ENCODE measurements around the gene FBXO45. TPM values are rescaled to one million over a fixed set of nuclear protein-coding genes. Genes with fewer than 3 reads are reported as not detected.

The FBXO45 gene
- total RNA-seq, 4 donors from 2014 or later: 9.6 to 20.8 (median 12.1) TPM

DNA sequence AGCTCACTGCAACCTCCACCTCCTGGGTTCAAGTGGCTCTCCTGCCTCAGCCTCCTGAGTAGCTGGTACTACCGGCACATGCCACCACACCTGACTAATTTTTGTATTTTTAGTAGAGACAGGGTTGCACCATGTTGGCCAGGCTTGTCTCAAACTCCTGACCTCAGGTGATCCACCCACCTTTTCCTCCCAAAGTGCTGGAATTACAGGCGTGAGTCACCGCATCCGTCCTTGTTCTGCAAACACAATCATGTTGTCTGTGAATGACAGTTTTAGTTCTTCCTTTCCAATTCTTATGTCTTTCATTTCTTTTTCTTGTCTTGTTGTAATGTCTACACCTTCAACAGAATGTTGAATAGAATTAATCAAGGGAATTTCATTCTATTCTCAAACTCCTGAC is 37.0 kb upstream of the FBXO45 start:
- intact Hi-C loops (cut with DNase I; ENCODE audit: low total_unique reads) (no loop called here), in situ Hi-C loops (cut with MboI; ENCODE audit: low sequenced_read_pairs in 4 of 4) (loop anchor here in 3 of 4 donors (10.0 kb wide), 1 partner anchor 153 kb away; no protein-coding TSS in a partner anchor)
- Histone ChIP-seq H3K9me3 (no peaks in the 10 kb centered on the region), H3K36me3 (no peaks in the 10 kb centered on the region), H3K27me3 (peaks cover 0 to 5% (median 0%) of the 10 kb centered on the region in 3 donors), H3K27ac (no peak overlapping the region), H3K4me3 (peak overlapping the region in 1 of 4 donors; percentile 4), H3K4me1 (no peaks in the 10 kb centered on the region)
- no peak for ATAC-seq
- DNase-seq: no peak
- TF ChIP-seq, protein P1, sequence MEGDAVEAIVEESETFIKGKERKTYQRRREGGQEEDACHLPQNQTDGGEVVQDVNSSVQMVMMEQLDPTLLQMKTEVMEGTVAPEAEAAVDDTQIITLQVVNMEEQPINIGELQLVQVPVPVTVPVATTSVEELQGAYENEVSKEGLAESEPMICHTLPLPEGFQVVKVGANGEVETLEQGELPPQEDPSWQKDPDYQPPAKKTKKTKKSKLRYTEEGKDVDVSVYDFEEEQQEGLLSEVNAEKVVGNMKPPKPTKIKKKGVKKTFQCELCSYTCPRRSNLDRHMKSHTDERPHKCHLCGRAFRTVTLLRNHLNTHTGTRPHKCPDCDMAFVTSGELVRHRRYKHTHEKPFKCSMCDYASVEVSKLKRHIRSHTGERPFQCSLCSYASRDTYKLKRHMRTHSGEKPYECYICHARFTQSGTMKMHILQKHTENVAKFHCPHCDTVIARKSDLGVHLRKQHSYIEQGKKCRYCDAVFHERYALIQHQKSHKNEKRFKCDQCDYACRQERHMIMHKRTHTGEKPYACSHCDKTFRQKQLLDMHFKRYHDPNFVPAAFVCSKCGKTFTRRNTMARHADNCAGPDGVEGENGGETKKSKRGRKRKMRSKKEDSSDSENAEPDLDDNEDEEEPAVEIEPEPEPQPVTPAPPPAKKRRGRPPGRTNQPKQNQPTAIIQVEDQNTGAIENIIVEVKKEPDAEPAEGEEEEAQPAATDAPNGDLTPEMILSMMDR (IDR thresholded peaks at IDR 0.05 in 4 of 5, conservative IDR thresholded peaks at IDR 0.05 in 1 of 5): no peak
- no peak for TF ChIP-seq POLR2A (IDR thresholded peaks at IDR 0.05)

DNA sequence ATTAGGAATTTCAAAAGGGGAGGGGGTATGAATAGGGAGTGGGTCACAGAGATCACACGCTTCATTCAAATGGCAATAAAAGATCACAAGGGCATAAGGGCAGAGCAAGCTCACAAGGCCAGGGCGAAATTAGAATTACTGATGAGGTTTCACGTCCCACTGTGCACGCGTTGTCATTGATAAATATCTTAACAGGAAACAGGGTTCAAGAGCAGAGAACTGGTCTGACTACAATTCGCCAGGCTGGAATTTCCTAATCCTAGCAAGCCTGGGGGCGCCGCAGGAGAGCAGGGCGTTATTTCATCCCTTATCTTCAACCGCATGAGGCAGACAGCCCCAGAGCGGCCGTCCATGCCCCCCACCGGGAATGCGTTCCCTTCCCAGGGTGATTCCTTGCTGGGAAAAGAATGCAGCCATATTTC is 35.2 kb upstream of the FBXO45 start:
- ATAC-seq (no peak), DNase-seq (no peak)
- H3K9me3 ChIP-seq: no peaks in the 10 kb centered on the region
- no peak overlapping the region for H3K27ac ChIP-seq
- TF ChIP-seq POLR2A (IDR thresholded peaks at IDR 0.05): no peak
- TF ChIP-seq, protein P1 (IDR thresholded peaks at IDR 0.05 in 4 of 5, conservative IDR thresholded peaks at IDR 0.05 in 1 of 5): no peak
- H3K4me1 ChIP-seq: peaks cover 3 to 5% of the 10 kb centered on the region in 2 donors
- no peak overlapping the region for H3K4me3 ChIP-seq
- intact Hi-C loops (cut with DNase I; ENCODE audit: low total_unique reads): no loop called here
- in situ Hi-C loops (cut with MboI; ENCODE audit: low sequenced_read_pairs in 4 of 4): loop anchor here in 3 of 4 donors (10.0 kb wide), 1 partner anchor 152 kb away; no protein-coding TSS in a partner anchor
- peaks cover 0 to 5% (median 0%) of the 10 kb centered on the region in 3 donors for H3K27me3 ChIP-seq
- H3K36me3 ChIP-seq: no peaks in the 10 kb centered on the region

DNA sequence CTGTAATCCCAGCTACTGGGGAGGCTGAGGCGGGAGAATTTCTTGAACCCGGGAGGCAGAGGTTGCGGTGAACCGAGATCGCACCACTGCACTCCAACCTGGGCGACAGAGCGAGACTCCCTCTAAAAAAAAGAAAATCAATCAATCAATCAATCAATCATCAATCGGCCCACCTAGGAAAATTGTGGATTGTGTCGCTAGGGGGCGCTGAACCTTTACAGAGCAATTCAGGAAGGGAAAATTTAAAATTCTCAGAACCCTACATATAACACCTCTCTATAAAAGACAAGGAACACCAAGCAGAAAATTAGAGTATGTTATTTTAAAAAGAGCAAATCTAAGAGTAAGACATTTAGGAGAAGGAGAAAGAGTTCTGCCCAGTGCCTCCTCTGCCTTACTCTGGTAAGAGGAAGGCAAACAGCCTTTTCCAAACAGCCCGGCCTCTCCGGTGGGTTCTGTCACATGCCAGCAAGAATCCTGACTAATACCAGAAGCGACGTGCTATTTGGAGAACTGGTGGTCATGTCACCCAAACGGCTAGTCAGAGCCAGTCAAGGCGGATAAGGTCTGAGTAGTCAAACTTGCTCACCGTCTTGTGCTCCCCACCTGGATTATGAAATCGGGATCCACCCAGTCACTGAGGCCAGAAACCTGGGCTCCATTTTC is 31.0 kb upstream of the FBXO45 start:
- ATAC-seq (no peak), DNase-seq (no peak)
- intact Hi-C loops (cut with DNase I; ENCODE audit: low total_unique reads): loop anchor here (2.0 kb wide), 1 partner anchor 147 kb away; no protein-coding TSS in a partner anchor

DNA sequence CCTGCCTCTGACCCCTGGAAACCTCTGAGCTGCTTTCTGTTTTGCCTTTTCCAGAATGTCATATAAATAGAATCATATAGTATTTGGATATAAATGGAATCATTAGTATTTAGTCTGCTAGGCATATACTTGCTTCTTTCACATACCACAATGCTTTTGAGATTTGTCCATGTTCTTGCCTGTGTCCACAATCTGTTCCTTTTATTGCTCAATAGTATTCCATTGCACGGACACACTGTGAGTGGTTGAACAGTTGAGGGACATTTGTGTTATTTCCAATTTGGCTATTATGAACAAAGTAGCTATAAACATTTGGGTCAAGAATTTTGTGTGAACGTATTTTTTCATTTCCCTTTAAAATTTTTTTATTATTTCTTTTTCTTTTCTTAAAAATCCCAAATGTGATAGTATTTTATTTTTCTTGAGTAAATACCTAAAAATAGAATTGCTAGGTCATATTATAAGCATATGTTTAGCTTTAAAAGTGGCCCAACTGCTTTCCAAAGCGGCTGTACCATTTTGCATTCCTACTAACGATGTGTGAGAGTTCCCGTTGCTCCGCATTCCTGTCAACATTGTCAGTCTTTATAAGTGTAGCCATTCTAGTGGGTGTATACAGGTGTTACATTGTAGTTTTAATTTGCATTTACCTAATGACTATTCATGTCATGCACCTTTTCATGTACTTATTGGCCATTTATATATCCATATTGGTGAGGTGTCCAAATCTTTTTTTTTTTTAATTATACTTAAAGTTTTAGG is 26.6 kb upstream of the FBXO45 start:
- DNase-seq (no peak), ATAC-seq (peak; percentile 47 to 55)
- H3K36me3 ChIP-seq: no peaks in the 10 kb centered on the region
- H3K27me3 ChIP-seq: no peaks in the 10 kb centered on the region
- no peak overlapping the region for H3K27ac ChIP-seq
- H3K4me3 ChIP-seq: no peak overlapping the region
- intact Hi-C loops (cut with DNase I; ENCODE audit: low total_unique reads) (no loop called here), in situ Hi-C loops (cut with MboI; ENCODE audit: low sequenced_read_pairs in 4 of 4) (no loop called here)
- H3K9me3 ChIP-seq: no peaks in the 10 kb centered on the region
- H3K4me1 ChIP-seq: peaks cover 3 to 5% of the 10 kb centered on the region in 2 donors
- no peak for TF ChIP-seq POLR2A (IDR thresholded peaks at IDR 0.05)
- TF ChIP-seq, protein P1 (IDR thresholded peaks at IDR 0.05 in 4 of 5, conservative IDR thresholded peaks at IDR 0.05 in 1 of 5): no peak

More for the DNA sequence above, 31.0 kb upstream of the FBXO45 start:
- H3K4me3 ChIP-seq: no peak overlapping the region
- H3K27ac ChIP-seq: no peak overlapping the region
- H3K9me3 ChIP-seq: no peaks in the 10 kb centered on the region
- H3K36me3 ChIP-seq: no peaks in the 10 kb centered on the region
- H3K27me3 ChIP-seq: no peaks in the 10 kb centered on the region
- in situ Hi-C loops (cut with MboI; ENCODE audit: low sequenced_read_pairs in 4 of 4): loop anchor here in 3 of 4 donors (10.0 kb wide), 1 partner anchor 147 kb away; no protein-coding TSS in a partner anchor
- H3K4me1 ChIP-seq: peaks cover 3 to 5% of the 10 kb centered on the region in 2 donors
- no peak for TF ChIP-seq POLR2A (IDR thresholded peaks at IDR 0.05)
- TF ChIP-seq, protein P1 (IDR thresholded peaks at IDR 0.05 in 4 of 5, conservative IDR thresholded peaks at IDR 0.05 in 1 of 5): peak; percentile 51 to 84 (median 62)

Data from gastrocnemius medialis (tissue), 4 donors.